Astrocyte (in vitro differentiated cells and primary cell): ENCODE measurements around the gene DOCK2. TPM values are rescaled to one million over a fixed set of nuclear protein-coding genes. Genes with fewer than 3 reads are reported as not detected.
A peak's percentile ranks its signal among the peaks of the same experiment; 100 is the strongest.

ENCODE experiments used
- DNase-seq: peaks from one replicate; pipeline ENCODE4 v3.0.0-alpha.2; 2010; ENCODE audit warnings: low read depth
- FAIRE-seq: peaks from 2 replicates; lab custom pipeline; 2011; peaks lifted over from hg19 to GRCh38; lab: Jason Lieb, UNC
- H2AFZ ChIP-seq: 2 replicates; pipeline ENCODE4 v1.6.0; 2012; ENCODE audit warnings: low read depth, low read length, inconsistent platforms
- H3K27ac ChIP-seq: 2 replicates; pipeline ENCODE4 v1.5.1; 2011; ENCODE audit warnings: low read depth, low read length, inconsistent platforms
- H3K27me3 ChIP-seq: 2 replicates; pipeline ENCODE4 v1.6.0; 2011; ENCODE audit warnings: low read length, inconsistent platforms; ENCODE audit not compliant: insufficient read depth
- H3K36me3 ChIP-seq: 2 replicates; pipeline ENCODE4 v1.5.1; 2011; ENCODE audit warnings: low read length, inconsistent platforms; ENCODE audit not compliant: insufficient read depth
- H3K4me1 ChIP-seq: 2 replicates; pipeline ENCODE4 v1.5.1; 2011; ENCODE audit warnings: low read length, inconsistent platforms; ENCODE audit not compliant: insufficient read depth
- H3K4me2 ChIP-seq: 2 replicates; pipeline ENCODE4 v1.6.0; 2012; ENCODE audit warnings: low read length, inconsistent platforms
- H3K4me3 ChIP-seq: 2 replicates; pipeline ENCODE4 v1.5.1; 2011; ENCODE audit warnings: low read depth, mild to moderate bottlenecking, low read length, inconsistent platforms; ENCODE audit not compliant: insufficient read depth
- H3K79me2 ChIP-seq: 2 replicates; pipeline ENCODE4 v1.6.0; 2012; ENCODE audit warnings: mild to moderate bottlenecking, low read length, inconsistent platforms; ENCODE audit not compliant: insufficient read depth
- H3K9ac ChIP-seq: 2 replicates; pipeline ENCODE4 v1.6.0; 2012; ENCODE audit warnings: mild to moderate bottlenecking, low read length, inconsistent platforms
- H3K9me3 ChIP-seq: 2 replicates; pipeline ENCODE4 v1.5.1; 2012; ENCODE audit warnings: low read depth, mild to moderate bottlenecking, low read length, inconsistent platforms; ENCODE audit not compliant: insufficient read depth
- H4K20me1 ChIP-seq: 2 replicates; pipeline ENCODE4 v1.6.0; 2012; ENCODE audit warnings: low read length, inconsistent platforms; ENCODE audit not compliant: insufficient read depth
- H3K27ac Mint-ChIP-seq: one replicate; pipeline ENCODE4 v1.8.0; 2021; ENCODE audit warnings: mild to moderate bottlenecking, mixed read lengths; ENCODE audit not compliant: unreplicated experiment
- H3K27me3 Mint-ChIP-seq: one replicate; pipeline ENCODE4 v1.8.0; 2021; ENCODE audit warnings: low read depth, mixed read lengths; ENCODE audit not compliant: unreplicated experiment
- H3K36me3 Mint-ChIP-seq: one replicate; pipeline ENCODE4 v1.8.0; 2021; ENCODE audit warnings: low read depth, mixed read lengths; ENCODE audit not compliant: unreplicated experiment
- H3K4me1 Mint-ChIP-seq: one replicate; pipeline ENCODE4 v1.8.0; 2021; ENCODE audit warnings: low read depth, mixed read lengths; ENCODE audit not compliant: unreplicated experiment
- H3K4me3 Mint-ChIP-seq: one replicate; pipeline ENCODE4 v1.8.0; 2021; ENCODE audit warnings: mild to moderate bottlenecking, moderate library complexity, mixed read lengths; ENCODE audit not compliant: unreplicated experiment
- H3K9me3 Mint-ChIP-seq: one replicate; pipeline ENCODE4 v1.8.0; 2021; ENCODE audit warnings: mild to moderate bottlenecking, mixed read lengths; ENCODE audit not compliant: unreplicated experiment
- CTCF ChIP-seq: IDR thresholded peaks from 2 replicates; pipeline ENCODE4 v1.5.1; 2011; ENCODE audit warnings: low read depth, mild to moderate bottlenecking, inconsistent platforms, low read length, moderate library complexity; ENCODE audit not compliant: insufficient read depth
- EZH2 ChIP-seq: IDR thresholded peaks from 2 replicates; pipeline ENCODE4 v1.6.1; 2012; ENCODE audit warnings: mild to moderate bottlenecking, low read length, inconsistent platforms; ENCODE audit not compliant: insufficient read depth
- total RNA-seq: library from RNA; stranded (reverse); gene quantifications from 2 replicates; pipeline ENCODE4 v1.2.1, GENCODE V29; 2021

The DOCK2 gene
- total RNA-seq, 1 donor from 2014 or later, result 0.66 TPM

GRCh38 chr5:169634606-169635005, 2.5 kb upstream of the DOCK2 start:
- Histone ChIP-seq H3K4me3 (no peak overlapping the region), H4K20me1 (no peaks in the 10 kb centered on the region), H3K27ac (no peak overlapping the region), H3K9me3 (peaks cover 5% of the 10 kb centered on the region), H3K9ac (no peak overlapping the region), H3K4me2 (no peak overlapping the region), H2AFZ (no peak overlapping the region), H3K4me1 (peaks cover 8% of the 10 kb centered on the region), H3K27me3 (no peaks in the 10 kb centered on the region), H3K36me3 (no peaks in the 10 kb centered on the region), H3K79me2 (no peaks in the 10 kb centered on the region)
- Mint-ChIP-seq H3K27ac (no peak overlapping the region), H3K36me3 (no peaks in the 10 kb centered on the region), H3K27me3 (peaks cover 15% of the 10 kb centered on the region), H3K9me3 (peaks cover 16% of the 10 kb centered on the region), H3K4me3 (no peak overlapping the region), H3K4me1 (peaks cover 6% of the 10 kb centered on the region)
- FAIRE-seq (no peak), DNase-seq (no peak)
- TF ChIP-seq CTCF, result no peak
- no peak for TF ChIP-seq EZH2

DNA sequence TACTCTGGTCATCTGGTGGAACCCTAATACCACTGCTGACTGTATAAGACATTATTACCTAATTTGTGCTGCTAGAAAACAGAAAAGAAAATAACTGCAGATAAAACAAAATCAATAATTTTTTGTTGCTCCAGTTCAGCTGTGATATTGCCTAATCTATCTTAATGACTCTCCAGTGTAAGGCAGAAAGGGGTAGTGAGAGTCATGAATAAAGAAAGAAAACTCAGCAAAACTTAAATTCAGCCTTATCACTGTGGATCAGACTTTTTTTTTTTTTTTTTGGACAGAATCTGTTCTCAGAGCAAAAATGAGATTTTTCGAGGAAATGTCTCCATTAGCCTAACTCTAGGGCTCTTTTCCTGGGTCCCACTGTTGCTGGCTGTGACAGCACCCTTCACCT, 1.1 kb upstream of the DOCK2 start:
- no peak overlapping the region for H3K27ac ChIP-seq
- H3K4me2 ChIP-seq, result no peak overlapping the region
- H3K4me3 Mint-ChIP-seq, result no peak overlapping the region
- H3K27me3 Mint-ChIP-seq, result peaks cover 19% of the 10 kb centered on the region
- H3K79me2 ChIP-seq, result no peaks in the 10 kb centered on the region
- DNase-seq (no peak), FAIRE-seq (no peak)
- no peak overlapping the region for H3K4me3 ChIP-seq
- TF ChIP-seq CTCF, result no peak
- TF ChIP-seq EZH2, result no peak
- H3K9me3 Mint-ChIP-seq, result peaks cover 20% of the 10 kb centered on the region
- H3K36me3 Mint-ChIP-seq, result no peaks in the 10 kb centered on the region
- no peak overlapping the region for H3K9ac ChIP-seq
- H3K27me3 ChIP-seq, result no peaks in the 10 kb centered on the region
- H3K4me1 Mint-ChIP-seq, result no peaks in the 10 kb centered on the region
- no peak overlapping the region for H3K27ac Mint-ChIP-seq
- H3K4me1 ChIP-seq, result no peaks in the 10 kb centered on the region
- H2AFZ ChIP-seq, result no peak overlapping the region
- peaks cover 5% of the 10 kb centered on the region for H3K9me3 ChIP-seq
- H3K36me3 ChIP-seq, result no peaks in the 10 kb centered on the region
- no peaks in the 10 kb centered on the region for H4K20me1 ChIP-seq

GRCh38 chr5:169636477-169637084, 494 bp upstream of the DOCK2 start:
- no peaks in the 10 kb centered on the region for H3K27me3 ChIP-seq
- Mint-ChIP-seq H3K9me3 (peaks cover 20% of the 10 kb centered on the region), H3K27me3 (peaks cover 23% of the 10 kb centered on the region), H3K36me3 (no peaks in the 10 kb centered on the region), H3K4me1 (no peaks in the 10 kb centered on the region), H3K4me3 (no peak overlapping the region), H3K27ac (no peak overlapping the region)
- peak overlapping the region; percentile 87 for H2AFZ ChIP-seq
- peak overlapping the region; percentile 80 for H3K4me2 ChIP-seq
- peak overlapping the region; percentile 42 for H3K4me3 ChIP-seq
- H3K4me1 ChIP-seq, result no peaks in the 10 kb centered on the region
- DNase-seq (no peak), FAIRE-seq (peak; percentile 47)
- no peaks in the 10 kb centered on the region for H3K79me2 ChIP-seq
- TF ChIP-seq CTCF, result no peak
- no peak for TF ChIP-seq EZH2
- H3K9me3 ChIP-seq, result peaks cover 5% of the 10 kb centered on the region
- no peaks in the 10 kb centered on the region for H4K20me1 ChIP-seq
- H3K9ac ChIP-seq, result peak overlapping the region; percentile 13
- H3K36me3 ChIP-seq, result no peaks in the 10 kb centered on the region
- no peak overlapping the region for H3K27ac ChIP-seq
